Thyroid gland (tissue), 4 donors: ENCODE data around the gene SPATA12. TPM values are rescaled to one million over a fixed set of nuclear protein-coding genes. Genes with fewer than 3 reads are reported as not detected.

Source experiments
- DNase-seq, 2 donors: peaks; one replicate each; pipeline ENCODE4 v3.0.0-alpha.2; 2019
- H3K27ac ChIP-seq, 3 donors: fragments of 200-600 bp; sonication (generic); 1 replicate in 2 of 3; 2 replicates in 1 of 3; pipeline ENCODE4 v1.5.1; 2016 to 2019; ENCODE audit warnings: mild to moderate bottlenecking in 1 of 3, moderate library complexity in 1 of 3
- H3K27me3 ChIP-seq: fragments of 200-600 bp; sonication (generic); one replicate; pipeline ENCODE4 v1.5.1; 2019
- H3K36me3 ChIP-seq, 2 donors: fragments of 200-600 bp; sonication (generic); one replicate each; pipeline ENCODE4 v1.5.1; 2016 to 2019
- H3K4me1 ChIP-seq, 2 donors: fragments of 200-600 bp; sonication (generic); one replicate each; pipeline ENCODE4 v1.5.1; 2017 to 2019
- H3K4me3 ChIP-seq, 3 donors: fragments of 200-600 bp; sonication (generic); replicated peaks in 1 of 3; 1 replicate in 2 of 3; 2 replicates in 1 of 3; pipeline ENCODE4 v1.5.1; 2016; ENCODE audit warnings: mild to moderate bottlenecking in 1 of 3
- H3K9me3 ChIP-seq: fragments of 200-600 bp; sonication (generic); one replicate; pipeline ENCODE4 v1.5.1; 2017
- CTCF ChIP-seq, 6 experiments: fragments of 200-600 bp in 3 of 6; fragments of 450-650 bp in 3 of 6; sonication (generic) in 3 of 6; IDR thresholded peaks; one replicate each; pipeline ENCODE4 v1.5.1; 2016 to 2019; ENCODE audit warnings: antibody characterized with exemption in 6 of 6, mild to moderate bottlenecking in 2 of 6, inconsistent platforms in 1 of 6, moderate library complexity in 1 of 6
- POLR2A ChIP-seq, 2 donors: fragments of 450-650 bp; IDR thresholded peaks; one replicate each; pipeline ENCODE4 v1.6.1; 2017; ENCODE audit warnings: antibody characterized with exemption in 2 of 2, mild to moderate bottlenecking in 2 of 2, moderate library complexity in 1 of 2
- WGBS, 2 donors: methylation state at CpG; one replicate each; pipeline ENCODE4 v1.1.5; 2017; 5-methylcytosine and 5-hydroxymethylcytosine counted together
- intact Hi-C: fragments of 100-400 bp; cut with DNase I; formaldehyde crosslinking; loops from one replicate; pipeline ENCODE4 v1.15.1; 2023
- total RNA-seq, 4 donors: library from RNA; depleted of rRNA; stranded (reverse); fragments of >200 nt; gene quantifications; one replicate each; pipeline ENCODE4 v1.2.3, GENCODE V29; 2016

Gene SPATA12
- total RNA-seq, 4 donors from 2014 or later = not detected

- Histone ChIP-seq H3K27me3 (no peaks in the 10 kb centered on the region), H3K4me3 (no peak overlapping the region), H3K36me3 (no peaks in the 10 kb centered on the region), H3K27ac (peak overlapping the region; percentile 13 to 67 (median 64)), H3K4me1 (peaks cover 15 to 18% of the 10 kb centered on the region in 2 donors), H3K9me3 (no peaks in the 10 kb centered on the region)
- no peak for DNase-seq
- TF ChIP-seq CTCF (IDR thresholded peaks at IDR 0.05) = no peak
- no peak for TF ChIP-seq POLR2A (IDR thresholded peaks at IDR 0.05)
- WGBS, 2 donors = 80 to 96% methylated on average over 2 of the region's 2 CpGs
- intact Hi-C loops = no loop called here
Measured at GRCh38 chr3:57029383-57029782, 31.1 kb upstream of the SPATA12 start.

DNA sequence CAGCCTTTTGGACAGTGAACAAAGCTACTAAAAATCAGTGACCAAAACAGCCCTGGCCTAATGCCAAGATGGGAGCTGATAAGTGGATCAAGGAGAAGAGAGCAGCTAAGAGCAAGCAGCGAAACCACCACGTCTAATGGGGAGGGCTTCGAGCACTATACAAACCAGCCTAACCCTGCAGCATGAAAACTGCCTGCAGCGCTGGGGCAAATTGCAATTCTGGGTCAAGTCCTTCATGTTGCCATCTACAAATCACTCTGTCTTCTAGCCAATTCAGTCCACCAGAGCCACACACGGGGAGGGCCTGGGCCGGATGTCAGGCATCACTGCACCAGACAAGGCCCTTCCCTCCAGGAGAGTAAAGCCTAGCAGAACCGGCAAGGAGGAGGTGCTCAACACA lies 30.5 kb upstream of the SPATA12 start:
- peak; percentile 91 to 92 for DNase-seq
- H3K27me3 ChIP-seq = no peaks in the 10 kb centered on the region
- WGBS, 2 donors = 18 to 56% methylated on average over 5 to 7 of the region's 7 CpGs

GRCh38 chr3:57030721-57031120 lies 29.7 kb upstream of the SPATA12 start:
- 68% methylated on average over 3 of the region's 3 CpGs for WGBS, 2 donors
- Histone ChIP-seq H3K9me3 (no peaks in the 10 kb centered on the region), H3K4me3 (no peak overlapping the region), H3K36me3 (no peaks in the 10 kb centered on the region), H3K4me1 (peaks cover 15 to 18% of the 10 kb centered on the region in 2 donors), H3K27ac (peak overlapping the region; percentile 17 to 43 (median 30)), H3K27me3 (no peaks in the 10 kb centered on the region)
- no peak for TF ChIP-seq CTCF (IDR thresholded peaks at IDR 0.05)
- no peak for TF ChIP-seq POLR2A (IDR thresholded peaks at IDR 0.05)
- DNase-seq = no peak
- intact Hi-C loops = no loop called here

More for the DNA sequence above, 30.5 kb upstream of the SPATA12 start:
- TF ChIP-seq POLR2A (IDR thresholded peaks at IDR 0.05) (no peak), CTCF (IDR thresholded peaks at IDR 0.05) (no peak)
- H3K4me3 ChIP-seq = no peak overlapping the region
- peak overlapping the region in 2 of 3 donors; percentile 17 to 64 for H3K27ac ChIP-seq
- intact Hi-C loops = no loop called here
- H3K36me3 ChIP-seq = no peaks in the 10 kb centered on the region
- no peaks in the 10 kb centered on the region for H3K9me3 ChIP-seq
- H3K4me1 ChIP-seq = peaks cover 15 to 18% of the 10 kb centered on the region in 2 donors

- DNase-seq = no peak
- no peaks in the 10 kb centered on the region for H3K9me3 ChIP-seq
- H3K4me1 ChIP-seq = peaks cover 15 to 18% of the 10 kb centered on the region in 2 donors
- no peak for TF ChIP-seq POLR2A (IDR thresholded peaks at IDR 0.05)
- no peak for TF ChIP-seq CTCF (IDR thresholded peaks at IDR 0.05)
- H3K36me3 ChIP-seq = no peaks in the 10 kb centered on the region
- no peak overlapping the region for H3K27ac ChIP-seq
- intact Hi-C loops = no loop called here
- 72 to 84% methylated on average over 5 of the region's 5 CpGs for WGBS, 2 donors
- H3K27me3 ChIP-seq = no peaks in the 10 kb centered on the region
- no peak overlapping the region for H3K4me3 ChIP-seq
Measured at GRCh38 chr3:57031631-57032541, 28.6 kb upstream of the SPATA12 start.

- H3K36me3 ChIP-seq = no peaks in the 10 kb centered on the region
- intact Hi-C loops = no loop called here
- no peak for DNase-seq
- no peaks in the 10 kb centered on the region for H3K9me3 ChIP-seq
- H3K27ac ChIP-seq = no peak overlapping the region
- no peaks in the 10 kb centered on the region for H3K27me3 ChIP-seq
- no peak for TF ChIP-seq POLR2A (IDR thresholded peaks at IDR 0.05)
- no peak for TF ChIP-seq CTCF (IDR thresholded peaks at IDR 0.05)
- no peaks in the 10 kb centered on the region for H3K4me1 ChIP-seq
- WGBS, 2 donors = 72 to 90% methylated on average over 4 to 5 of the region's 5 CpGs
- H3K4me3 ChIP-seq = no peak overlapping the region
Measured at GRCh38 chr3:57036952-57037351, 23.5 kb upstream of the SPATA12 start.
